ENCODE measurements around the gene UNC5B.

- TF ChIP-seq CTCF (conservative IDR thresholded peaks at IDR 0.05), result no peak
- no peak for TF ChIP-seq ZFX (IDR thresholded peaks at IDR 0.05)
Observed at GRCh38 chr10:71300555-71301370, 88.4 kb downstream of the UNC5B start.
